ENCODE results near the gene LY6G5B.
A peak's percentile ranks its signal among the peaks of the same experiment; 100 is the strongest.

The LY6G5B gene

GRCh38 chr6:31669676-31670075 lies at the start of gene LY6G5B:
Gene LY6G5B (plus strand): TSS chr6:31669976. CDS start chr6:31670951, 975 bp downstream.
- no peak for DNase-seq (ENCODE audit: low spot score)

GRCh38 chr6:31620586-31621319 lies 49.0 kb upstream of the LY6G5B start, which contains the start of gene PRRC2A:
Gene PRRC2A (plus strand): TSS chr6:31620715. CDS start chr6:31622790, 2,075 bp downstream.
- peak; percentile 73 for DNase-seq (ENCODE audit: low spot score)

- no peak for DNase-seq (ENCODE audit: low spot score)
Observed at GRCh38 chr6:31621320-31621939, 48.3 kb upstream of the LY6G5B start.

GRCh38 chr6:31621991-31622390 lies 47.8 kb upstream of the LY6G5B start:
- DNase-seq (ENCODE audit: low spot score) = no peak

- DNase-seq (ENCODE audit: low spot score) = no peak
Observed at GRCh38 chr6:31622684-31623091, 47.1 kb upstream of the LY6G5B start.

GRCh38 chr6:31624070-31624469 lies 45.7 kb upstream of the LY6G5B start:
- no peak for DNase-seq (ENCODE audit: low spot score)

- DNase-seq (ENCODE audit: low spot score) = no peak
Observed at GRCh38 chr6:31626952-31627351, 42.8 kb upstream of the LY6G5B start.

- no peak for DNase-seq (ENCODE audit: low spot score)
Observed at GRCh38 chr6:31627690-31628287, 42.0 kb upstream of the LY6G5B start.

- no peak for DNase-seq (ENCODE audit: low spot score)
Observed at GRCh38 chr6:31629014-31629413, 40.8 kb upstream of the LY6G5B start.

- no peak for DNase-seq (ENCODE audit: low spot score)
Observed at GRCh38 chr6:31630177-31630934, 39.4 kb upstream of the LY6G5B start.

GRCh38 chr6:31631209-31631608 lies 38.6 kb upstream of the LY6G5B start:
- no peak for DNase-seq (ENCODE audit: low spot score)

GRCh38 chr6:31631681-31632278 lies 38.0 kb upstream of the LY6G5B start:
- DNase-seq (ENCODE audit: low spot score) = no peak

- no peak for DNase-seq (ENCODE audit: low spot score)
Observed at GRCh38 chr6:31632279-31632946, 37.4 kb upstream of the LY6G5B start.

- no peak for DNase-seq (ENCODE audit: low spot score)
Observed at GRCh38 chr6:31633447-31633846, 36.3 kb upstream of the LY6G5B start.

GRCh38 chr6:31634131-31634530 lies 35.6 kb upstream of the LY6G5B start:
- no peak for DNase-seq (ENCODE audit: low spot score)

- no peak for DNase-seq (ENCODE audit: low spot score)
Observed at GRCh38 chr6:31634969-31635575, 34.7 kb upstream of the LY6G5B start.

GRCh38 chr6:31636698-31637596 lies 32.8 kb upstream of the LY6G5B start:
- DNase-seq (ENCODE audit: low spot score) = no peak

- no peak for DNase-seq (ENCODE audit: low spot score)
Observed at GRCh38 chr6:31639043-31639442, 30.7 kb upstream of the LY6G5B start.

GRCh38 chr6:31639449-31639861 lies 30.3 kb upstream of the LY6G5B start:
- DNase-seq (ENCODE audit: low spot score) = no peak

- no peak for DNase-seq (ENCODE audit: low spot score)
Observed at GRCh38 chr6:31640612-31641011, 29.2 kb upstream of the LY6G5B start.

Data from CD4-positive, alpha-beta T cell treated with Interleukin-6 at 100 ng/mL for 8 hours (primary cell).